ENCODE data around the gene LRRFIP1. TPM values are rescaled to one million over a fixed set of nuclear protein-coding genes. Genes with fewer than 3 reads are reported as not detected.

Gene LRRFIP1
- total and polyA plus RNA-seq, 2 of the 13 experiments (the other 11 are each of a cell fraction or from before 2014, with no cell fraction given), result 15.9 to 40.5 TPM

DNA sequence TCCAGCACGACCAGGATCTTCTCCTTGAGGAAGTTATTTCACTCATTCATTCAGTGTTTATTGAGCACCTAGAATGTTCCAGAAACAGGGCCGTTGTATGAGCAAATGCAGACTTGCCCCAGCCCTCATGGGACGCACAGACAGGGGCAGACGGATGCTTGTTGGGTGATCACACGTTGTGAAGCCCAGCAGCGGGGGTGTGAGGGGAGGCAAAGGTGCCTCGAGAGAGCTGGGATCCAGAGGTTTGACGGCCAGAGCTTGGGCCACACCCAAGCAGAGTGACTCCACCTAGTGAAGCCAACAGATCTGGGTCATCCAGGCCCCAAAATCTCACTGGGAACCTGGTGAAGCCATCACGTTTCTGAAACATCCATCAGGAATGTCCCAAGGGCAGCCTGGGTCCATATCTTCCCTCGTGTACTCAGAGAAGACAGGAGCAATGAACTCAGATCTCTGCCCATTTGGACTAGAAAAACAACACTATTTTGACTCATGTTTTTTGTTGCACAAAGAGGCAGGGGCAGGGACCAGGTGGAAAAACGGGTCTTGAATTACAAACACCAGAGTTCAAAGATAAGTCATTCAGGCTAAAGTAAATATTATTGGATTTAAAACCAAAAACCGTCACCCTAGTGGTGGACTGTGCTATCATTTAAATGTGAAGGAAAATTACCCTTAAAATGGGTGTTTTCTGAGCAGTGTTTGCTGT lies 116.3 kb downstream of the LRRFIP1 start (continued):
- TF ChIP-seq ZNF335 (CRISPR knock-in tag; IDR thresholded peaks at IDR 0.05), result no peak
- TF ChIP-seq ZNF564 (CRISPR knock-in tag; IDR thresholded peaks at IDR 0.05), result no peak
- 0 out of 2 replicates have a peak, but pooled peaks have one; percentile 49 for TF ChIP-seq ZNF556 (CRISPR knock-in tag; IDR thresholded peaks at IDR 0.05; ENCODE audit: borderline replicate concordance)
- no peak for TF ChIP-seq ZNF20 (CRISPR knock-in tag; IDR thresholded peaks at IDR 0.05)
- TF ChIP-seq ZFX (CRISPR knock-in tag; IDR thresholded peaks at IDR 0.05; ENCODE audit: low read depth), result peak; percentile 61
- TF ChIP-seq MXI1 (IDR thresholded peaks at IDR 0.05; ENCODE audit: borderline replicate concordance, low read depth, low read length), result peak; percentile 38; the same call in 1 of the 3 replicates
- peak; percentile 96 for TF ChIP-seq MED1 (CRISPR knock-in tag; IDR thresholded peaks at IDR 0.05)
- no peak for TF ChIP-seq CENPT (CRISPR knock-in tag; IDR thresholded peaks at IDR 0.05; ENCODE audit: low read depth)
- TF ChIP-seq CREM (IDR thresholded peaks at IDR 0.05), result peak; percentile 75
- no peak for TF ChIP-seq CREM (CRISPR knock-in tag; IDR thresholded peaks at IDR 0.05)
- TF ChIP-seq MTA1 (CRISPR knock-in tag; IDR thresholded peaks at IDR 0.05; ENCODE audit: borderline replicate concordance), result no peak
- TF ChIP-seq, protein P1, sequence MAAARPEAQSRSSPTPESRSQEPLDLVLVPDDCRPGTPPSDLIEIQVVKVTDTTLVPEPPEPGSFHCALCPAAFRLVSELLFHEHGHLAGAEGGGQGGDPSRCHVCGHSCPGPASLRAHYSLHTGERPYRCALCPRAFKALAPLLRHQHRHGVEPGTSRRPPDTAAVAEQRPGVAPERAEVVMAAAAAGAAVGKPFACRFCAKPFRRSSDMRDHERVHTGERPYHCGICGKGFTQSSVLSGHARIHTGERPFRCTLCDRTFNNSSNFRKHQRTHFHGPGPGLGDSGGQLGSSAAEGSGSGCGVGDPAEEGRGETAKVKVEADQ (CRISPR knock-in tag; IDR thresholded peaks at IDR 0.05; ENCODE audit: borderline replicate concordance), result peak; percentile 54; the same call in 1 of the 2 replicates
- TF ChIP-seq ZNF567 (CRISPR knock-in tag; IDR thresholded peaks at IDR 0.05; ENCODE audit: borderline replicate concordance), result no peak
- TF ChIP-seq PHF8 (CRISPR knock-in tag; IDR thresholded peaks at IDR 0.05), result peak; percentile 57
- TF ChIP-seq KAT2B (IDR thresholded peaks at IDR 0.05; ENCODE audit: borderline replicate concordance, low read depth, low read length), result no peak
- no peak for TF ChIP-seq TAF15 (IDR thresholded peaks at IDR 0.05; ENCODE audit: low read depth, low read length, poor library complexity, severe bottlenecking)
- no peak for TF ChIP-seq U2AF1 (optimal IDR thresholded peaks at IDR 0.05; ENCODE audit: low read depth, low read length)
- TF ChIP-seq ZNF530 (CRISPR knock-in tag; IDR thresholded peaks at IDR 0.05; ENCODE audit: low read depth), result no peak
- TF ChIP-seq SOX13 (IDR thresholded peaks at IDR 0.05), result peak; percentile 68
- peak in 1 of 2 experiments; percentile 87; a peak in 2 of 4 replicates for TF ChIP-seq SOX13 (CRISPR knock-in tag; conservative IDR thresholded peaks at IDR 0.05 in 1 of 2, IDR thresholded peaks at IDR 0.05 in 1 of 2)
- TF ChIP-seq EP300 (IDR thresholded peaks at IDR 0.05; ENCODE audit: low read depth in 2 of 2, low read length in 2 of 2), result peak in 1 of 2 experiments; percentile 89; a peak in 2 of 4 replicates
- TF ChIP-seq EP300 (CRISPR knock-in tag; IDR thresholded peaks at IDR 0.05; ENCODE audit: borderline replicate concordance), result no peak; the same call in 1 of the 2 replicates
- TF ChIP-seq ZNF543 (CRISPR knock-in tag; IDR thresholded peaks at IDR 0.05), result 0 out of 2 replicates have a peak, but pooled peaks have one; percentile 40
- TF ChIP-seq TRIM24 (CRISPR knock-in tag; IDR thresholded peaks at IDR 0.05), result no peak
- TF ChIP-seq CEBPG (CRISPR knock-in tag; IDR thresholded peaks at IDR 0.05), result peak; percentile 80
- TF ChIP-seq ZNF839 (CRISPR knock-in tag; IDR thresholded peaks at IDR 0.05; ENCODE audit: borderline replicate concordance), result no peak
- TF ChIP-seq PHF20 (CRISPR knock-in tag; IDR thresholded peaks at IDR 0.05), result no peak
- no peak for TF ChIP-seq ZNF563 (CRISPR knock-in tag; IDR thresholded peaks at IDR 0.05)
- TF ChIP-seq ARNT2 (CRISPR knock-in tag; IDR thresholded peaks at IDR 0.05; ENCODE audit: low read depth), result 0 out of 2 replicates have a peak, but pooled peaks have one; percentile 44
- peak; percentile 95 for TF ChIP-seq SIX1 (CRISPR knock-in tag; IDR thresholded peaks at IDR 0.05; ENCODE audit: borderline replicate concordance)
- peak; percentile 81 for TF ChIP-seq NR2F2 (IDR thresholded peaks at IDR 0.05; ENCODE audit: borderline replicate concordance, low read depth)
- 0 out of 2 replicates have a peak, but pooled peaks have one; percentile 65 for TF ChIP-seq ZNF761 (CRISPR knock-in tag; conservative IDR thresholded peaks at IDR 0.05)
- no peak for TF ChIP-seq BRCA1 (CRISPR knock-in tag; IDR thresholded peaks at IDR 0.05)
- TF ChIP-seq ARNTL (CRISPR knock-in tag; IDR thresholded peaks at IDR 0.05), result peak; percentile 98

Measured in HepG2 (cell line).